PFSK-1 (cell line): Measurements from ENCODE around the gene DIAPH1.

Experiments
- FOXP2 ChIP-seq: optimal IDR thresholded peaks from 2 replicates; pipeline ENCODE3; 2011; ENCODE audit warnings: borderline replicate concordance, control low read depth, inconsistent platforms; ENCODE audit not compliant: insufficient read depth; ENCODE audit errors: extremely low read length, extremely low read depth
- POLR2AphosphoS5 ChIP-seq: IDR thresholded peaks from 2 replicates; pipeline ENCODE4 v1.6.1; 2012; ENCODE audit warnings: low read depth, mild to moderate bottlenecking, control low read depth, low read length, moderate library complexity
- TAF1 ChIP-seq: IDR thresholded peaks from 2 replicates; pipeline ENCODE4 v1.6.1; 2012; ENCODE audit warnings: low read length, control low read depth, borderline replicate concordance; ENCODE audit not compliant: insufficient read depth

GRCh38 chr5:141647242-141647641 is 28.4 kb upstream of the DIAPH1 start:
- TF ChIP-seq POLR2AphosphoS5 (no peak), TAF1 (no peak), FOXP2 (no peak)
